KBM-7 (cell line): ENCODE results near the gene ASB15.

Experiments used
- DNase-seq: peaks from one replicate; pipeline ENCODE4 v3.0.0-alpha.2; 2015
- in situ Hi-C: fragments of 300-500 bp; cut with MboI; formaldehyde crosslinking; loops from 2 replicates; pipeline ENCODE4 v1.14.3; 2020; ENCODE audit warnings: low sequenced_read_pairs, low pct_unique_long_range_greater_than_20kb, mixed read lengths

ASB15 gene

DNA sequence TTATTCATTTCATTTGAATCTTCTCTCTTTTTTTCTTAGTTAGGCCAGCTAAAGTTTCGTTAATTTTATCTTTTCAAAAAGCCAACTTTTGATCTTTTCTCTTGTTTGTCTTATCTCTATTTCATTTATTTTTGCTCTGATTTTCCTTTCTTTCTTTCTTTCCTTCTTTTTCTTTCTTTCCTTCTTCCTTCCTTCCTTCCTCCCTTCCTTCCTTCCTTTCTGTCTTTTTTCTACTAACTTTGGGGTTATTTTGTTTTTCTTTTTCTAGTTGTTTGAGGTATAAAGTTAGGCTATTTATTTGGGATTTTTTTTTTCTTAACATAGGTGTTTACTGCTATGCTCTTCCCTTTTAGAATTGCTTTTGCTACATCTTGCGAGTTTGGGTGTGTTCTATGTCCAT lies 13.2 kb upstream of the ASB15 start:
- no peak for DNase-seq

DNA sequence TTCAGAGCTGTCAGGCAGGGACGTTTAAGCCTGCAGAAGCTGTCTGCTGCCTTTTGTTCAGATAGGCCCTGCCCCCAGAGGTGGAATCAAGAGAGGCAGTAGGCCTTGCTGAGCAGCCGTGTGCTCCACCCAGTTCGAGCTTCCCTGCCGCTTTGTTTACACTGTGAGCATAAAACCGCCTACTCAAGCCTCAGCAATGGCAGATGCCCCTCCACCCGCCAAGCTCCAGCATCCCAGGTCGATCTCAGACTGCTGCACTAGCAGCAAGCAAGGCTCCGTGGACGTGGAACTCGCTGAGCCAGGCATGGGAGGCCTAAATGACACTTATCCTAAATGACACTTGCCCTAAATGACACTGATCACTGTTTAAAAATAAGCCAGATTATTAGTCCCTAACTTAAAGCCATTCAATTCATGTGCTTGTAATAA lies 6.8 kb upstream of the ASB15 start:
- no peak for DNase-seq
- in situ Hi-C loops = no loop called here

More for the DNA sequence above, 13.2 kb upstream of the ASB15 start:
- in situ Hi-C loops = no loop called here

DNA sequence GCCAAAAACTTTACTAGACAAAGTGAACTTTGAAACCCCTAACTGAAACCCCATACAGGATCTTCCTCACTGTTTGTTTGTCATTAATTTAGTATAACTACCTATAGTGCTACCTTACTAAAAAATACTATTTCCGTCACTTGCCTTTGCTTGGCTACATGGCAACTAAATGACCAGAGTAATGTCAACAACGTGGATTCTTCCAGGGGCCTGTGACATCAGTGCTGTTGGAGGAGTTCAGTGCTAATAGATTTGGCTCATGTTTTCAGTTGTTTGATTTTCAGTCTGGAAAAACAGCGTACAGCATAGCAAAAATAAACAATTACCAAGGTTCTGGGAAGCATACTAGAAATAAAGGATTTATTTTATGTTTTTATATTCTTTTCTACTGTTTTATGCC lies 3.0 kb upstream of the ASB15 start:
- in situ Hi-C loops = no loop called here
- no peak for DNase-seq

DNA sequence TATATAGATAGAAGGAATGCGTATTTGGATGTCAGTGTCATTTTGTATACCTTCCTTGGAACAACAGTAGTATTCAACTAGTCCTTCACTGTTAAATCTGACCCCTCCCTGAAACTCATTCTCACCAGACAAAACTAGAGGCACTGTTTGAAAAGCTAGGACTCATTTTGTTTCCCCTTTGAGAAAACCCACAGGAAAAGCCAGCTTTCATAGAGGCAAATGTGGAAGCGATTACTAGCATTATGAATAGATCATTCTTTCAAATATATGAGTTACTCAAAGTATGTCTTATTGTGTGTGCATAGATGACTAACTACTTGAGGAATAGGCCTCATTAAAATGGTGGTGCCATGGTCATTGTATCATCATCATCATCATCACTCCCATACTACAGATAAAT lies 1.9 kb upstream of the ASB15 start:
- DNase-seq = no peak

DNA sequence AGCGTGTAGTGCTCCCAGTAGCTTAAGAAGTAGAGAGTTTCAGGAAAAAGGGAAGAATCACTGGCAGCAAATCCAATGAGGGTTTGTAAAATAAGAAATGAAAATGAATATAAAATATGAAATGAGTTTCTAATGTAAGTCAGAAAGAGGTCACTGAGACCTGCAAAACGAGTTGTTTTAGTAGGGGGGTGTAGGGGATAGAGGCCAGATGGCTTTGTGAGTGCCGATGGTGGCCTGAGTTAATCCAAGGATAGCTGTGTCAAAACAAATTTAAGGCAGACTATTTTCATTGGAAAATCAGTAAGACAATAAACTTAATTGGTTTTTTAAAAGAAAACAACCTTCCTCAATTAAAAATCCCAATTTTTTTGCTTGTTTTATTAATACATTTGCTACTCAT lies 745 bp upstream of the ASB15 start:
- in situ Hi-C loops = no loop called here
- DNase-seq = no peak

More for the DNA sequence above, 1.9 kb upstream of the ASB15 start:
- in situ Hi-C loops = no loop called here

DNA sequence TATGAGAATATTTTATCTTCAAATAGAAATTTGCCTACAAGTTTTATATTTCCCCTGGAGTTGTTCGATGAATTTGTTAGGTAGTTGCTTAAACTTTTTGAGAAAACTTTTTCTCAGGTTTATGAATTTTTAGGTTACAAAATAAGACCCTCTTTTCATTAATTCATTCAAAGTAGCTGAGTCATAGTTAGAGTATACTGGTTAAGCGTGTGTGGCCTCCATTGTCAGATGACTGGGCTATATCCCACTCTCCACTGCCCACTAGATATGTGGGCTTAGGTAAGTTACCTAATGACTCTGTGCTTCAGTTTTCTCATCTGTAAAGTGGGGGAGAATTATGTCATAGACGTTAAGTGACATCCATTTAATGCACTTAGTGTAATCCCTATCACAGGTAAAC lies 1.0 kb downstream of the ASB15 start:
- in situ Hi-C loops = no loop called here
- no peak for DNase-seq

DNA sequence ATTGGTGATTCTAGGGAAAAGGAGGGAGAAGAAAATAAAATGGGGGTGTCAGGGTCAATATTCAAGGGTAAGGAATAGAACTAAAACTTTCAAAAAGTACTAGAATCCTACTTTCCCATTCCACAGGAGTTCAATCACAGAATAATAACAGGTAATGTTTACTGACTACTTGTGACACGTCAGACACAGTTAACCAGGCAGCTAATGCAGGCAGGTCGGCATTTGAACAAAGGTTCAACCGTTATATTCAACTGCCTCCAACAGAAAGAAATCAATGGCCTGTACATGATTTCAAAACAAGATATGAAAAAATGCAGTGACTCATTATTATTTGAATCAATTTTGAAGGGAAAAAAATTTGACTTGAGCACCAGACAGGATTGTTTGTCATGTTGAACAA lies 3.1 kb downstream of the ASB15 start:
- no peak for DNase-seq
- in situ Hi-C loops = no loop called here

DNA sequence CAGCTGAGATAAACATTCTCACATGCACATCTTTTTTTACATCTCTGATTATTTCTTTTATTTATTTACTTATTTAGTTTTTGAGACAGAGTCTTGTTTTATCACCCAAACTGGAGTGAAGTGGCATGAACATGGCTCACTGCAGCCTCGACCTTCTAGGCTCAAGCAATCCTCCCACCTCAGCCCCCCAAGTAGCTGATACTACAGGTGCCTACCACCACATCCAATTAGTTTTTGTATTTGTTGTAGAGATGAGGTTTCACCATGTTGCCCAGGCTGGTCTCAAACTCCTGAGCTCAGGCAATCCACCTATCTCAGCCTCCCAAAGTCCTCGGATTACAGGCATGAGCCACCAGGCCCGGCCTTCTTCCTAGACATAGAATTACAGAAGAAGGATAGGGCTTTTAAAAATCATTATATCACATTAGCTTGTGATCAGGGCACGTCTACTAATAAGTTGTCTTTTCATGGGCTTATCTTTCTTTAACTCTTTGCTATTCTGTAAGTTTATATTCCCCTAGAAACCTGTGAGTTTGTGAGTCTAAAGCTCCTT lies 5.9 kb downstream of the ASB15 start:
- DNase-seq = no peak
- in situ Hi-C loops = no loop called here

DNA sequence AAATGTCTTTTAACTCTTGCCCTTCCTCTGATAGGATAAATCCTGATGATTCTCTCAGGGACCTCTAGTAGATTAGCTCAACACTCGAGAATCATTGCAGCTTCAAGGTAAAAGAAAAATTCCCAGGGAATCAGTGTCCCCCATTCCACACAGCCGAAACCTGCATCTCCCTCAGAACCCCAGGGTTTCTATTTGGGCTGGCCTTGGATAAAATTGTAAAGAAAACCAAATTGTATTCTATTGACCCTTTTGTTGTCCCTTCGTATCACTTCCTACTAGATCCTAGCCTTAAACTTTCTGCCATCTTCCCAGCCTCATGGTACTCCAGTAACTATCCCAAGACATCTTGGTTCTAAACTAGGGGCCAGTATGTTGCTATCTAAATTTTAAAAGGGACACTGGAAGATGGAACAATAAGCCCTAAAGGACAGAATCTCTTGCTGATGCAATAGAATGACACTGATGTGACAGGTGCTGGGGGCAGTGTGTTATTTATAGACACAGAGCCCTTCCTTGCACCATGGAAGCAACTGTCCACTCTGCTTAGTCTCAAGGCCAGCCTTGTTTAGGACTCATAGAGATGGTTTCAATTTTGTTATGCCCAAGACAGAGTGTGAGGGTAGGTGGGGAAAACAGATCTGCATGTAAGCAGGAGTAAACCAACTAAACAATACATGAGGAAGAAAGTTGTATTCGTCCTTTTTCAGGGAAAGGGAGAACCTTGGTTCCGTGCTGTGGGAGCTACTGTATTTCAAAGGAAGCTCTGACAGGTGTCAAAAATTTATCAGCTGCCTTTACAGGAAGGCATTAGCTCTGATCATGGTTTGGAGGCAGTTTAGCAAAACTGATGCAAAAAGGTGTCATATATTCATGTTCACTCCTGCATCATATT lies 7.6 kb downstream of the ASB15 start:
- in situ Hi-C loops = no loop called here
- DNase-seq = no peak

DNA sequence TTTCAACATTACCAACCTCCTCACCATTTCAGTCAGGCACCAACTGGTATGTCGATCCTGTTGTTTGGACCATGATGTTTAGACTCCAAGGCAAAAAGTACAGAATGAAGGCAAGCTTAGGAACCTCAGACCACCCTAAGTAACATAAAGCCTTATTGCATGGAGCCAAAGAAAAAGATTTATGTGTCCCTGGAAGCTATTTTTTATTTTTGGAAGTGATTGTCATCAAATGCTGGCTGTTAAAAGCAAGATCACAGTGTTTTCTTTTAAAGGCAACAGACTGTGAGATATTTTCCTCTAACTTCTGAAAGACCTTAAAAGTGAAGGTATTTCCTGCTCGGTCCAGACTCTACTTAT lies 8.2 kb downstream of the ASB15 start:
- in situ Hi-C loops = no loop called here

DNA sequence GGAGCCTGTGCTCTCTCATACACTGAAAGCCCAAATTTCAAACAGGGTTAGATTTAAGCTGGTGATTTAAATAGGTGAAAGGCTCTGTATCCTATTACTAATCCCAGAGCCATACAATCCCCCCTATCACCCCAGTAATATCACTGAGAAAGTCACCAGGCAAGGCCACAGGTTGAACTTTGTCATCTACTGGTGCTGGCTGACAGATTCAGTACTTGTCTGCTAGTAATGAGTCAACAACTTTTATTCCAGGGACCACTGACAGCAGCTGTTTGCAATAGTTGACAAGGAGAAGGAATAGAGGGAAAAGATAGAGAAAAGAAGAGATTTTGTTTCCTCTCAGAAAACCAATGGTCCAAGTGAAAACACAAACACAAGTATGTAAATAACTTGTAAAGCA lies 10.4 kb downstream of the ASB15 start:
- DNase-seq = no peak
- in situ Hi-C loops = no loop called here

More for the DNA sequence above, 8.2 kb downstream of the ASB15 start:
- DNase-seq = no peak

DNA sequence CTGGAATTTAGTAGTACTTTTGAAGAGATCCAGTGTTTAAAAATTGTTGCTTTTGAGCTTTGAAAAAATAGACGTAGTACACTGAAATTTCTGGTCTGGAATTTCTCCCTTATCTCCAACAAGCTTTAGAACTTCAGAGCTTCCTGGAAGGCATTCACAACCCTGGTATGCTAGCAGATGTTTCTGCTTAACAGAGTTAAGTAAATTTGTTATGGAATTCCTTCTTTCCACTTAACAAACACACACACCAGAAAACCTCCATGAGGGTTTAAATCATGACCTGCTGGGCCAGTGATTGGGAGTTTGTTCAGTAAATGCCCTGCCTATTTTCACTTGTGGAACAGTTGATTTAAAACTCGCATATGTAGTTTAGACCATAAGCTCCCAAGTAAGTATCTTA lies 13.7 kb downstream of the ASB15 start:
- no peak for DNase-seq
- in situ Hi-C loops = no loop called here

DNA sequence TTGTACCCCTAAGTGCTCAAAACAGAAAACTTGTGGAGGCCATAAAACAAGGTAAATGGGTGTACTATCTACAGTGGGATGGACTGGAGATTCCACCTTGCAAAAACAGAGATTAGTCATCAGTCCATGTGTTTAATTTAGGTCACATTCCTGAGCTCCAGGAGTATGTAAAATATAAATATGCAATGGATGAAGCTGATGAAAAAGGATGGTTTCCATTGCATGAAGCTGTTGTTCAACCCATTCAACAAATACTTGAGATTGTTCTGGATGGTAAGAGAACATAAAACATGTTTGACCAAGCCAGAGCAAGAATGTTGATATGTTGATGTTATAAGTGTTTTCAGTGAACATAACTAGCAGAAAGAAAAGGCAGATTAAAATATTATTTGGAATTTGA lies 14.6 kb downstream of the ASB15 start:
- no peak for DNase-seq
- in situ Hi-C loops = no loop called here

DNA sequence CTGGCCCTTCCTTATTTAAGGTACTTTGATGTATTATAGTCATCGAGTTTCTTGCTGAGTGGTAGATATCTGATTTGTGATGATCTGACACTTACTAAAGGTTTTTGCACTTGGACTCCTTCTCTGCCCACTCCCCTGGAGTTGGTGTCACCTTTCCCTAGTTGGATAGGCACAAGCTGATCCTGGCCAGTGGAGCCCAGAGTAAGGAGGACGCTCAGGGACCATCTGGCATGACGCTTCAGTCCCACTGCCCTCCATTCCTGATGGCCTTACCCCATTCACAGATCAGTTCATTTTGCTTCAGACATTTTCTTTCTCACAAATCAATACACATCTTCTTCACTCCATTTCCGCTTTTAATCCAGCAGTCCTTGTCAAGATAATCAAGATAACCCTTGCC lies 20.1 kb downstream of the ASB15 start:
- in situ Hi-C loops = no loop called here
- no peak for DNase-seq

DNA sequence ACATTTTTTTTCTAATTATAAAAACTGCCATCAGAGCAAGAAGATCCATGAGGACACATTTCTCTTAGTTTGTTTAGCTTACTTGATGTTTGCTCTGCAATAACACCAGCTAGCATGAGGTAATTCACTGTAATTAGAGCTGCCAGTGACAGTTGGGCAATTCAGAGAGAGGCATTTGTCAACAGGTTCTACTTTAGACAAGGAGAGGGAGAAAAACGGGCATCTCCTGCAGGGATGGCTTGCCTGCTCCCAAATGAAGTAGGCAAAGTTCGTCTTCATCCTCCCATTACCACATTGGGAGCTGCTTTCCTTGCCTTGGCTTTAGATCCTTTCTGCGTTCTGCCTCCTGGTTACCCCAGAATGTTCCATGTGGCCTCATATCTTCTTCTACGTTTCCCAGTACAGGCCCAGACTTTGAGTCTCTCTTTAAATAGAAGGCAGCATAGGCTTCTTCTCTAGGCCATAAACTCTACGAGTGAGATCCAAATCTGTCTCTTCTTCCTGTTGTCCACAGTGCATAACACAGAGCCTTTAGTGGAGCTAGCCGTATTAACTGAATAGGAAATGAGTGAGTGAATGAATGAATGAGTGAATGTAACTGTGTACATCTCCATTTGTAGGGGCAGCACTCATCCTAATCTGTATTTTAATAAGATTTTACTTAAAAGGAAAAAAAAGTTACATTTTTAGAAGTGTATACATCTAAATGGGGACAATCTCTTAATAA lies 21.2 kb downstream of the ASB15 start:
- in situ Hi-C loops = no loop called here
- DNase-seq = no peak

DNA sequence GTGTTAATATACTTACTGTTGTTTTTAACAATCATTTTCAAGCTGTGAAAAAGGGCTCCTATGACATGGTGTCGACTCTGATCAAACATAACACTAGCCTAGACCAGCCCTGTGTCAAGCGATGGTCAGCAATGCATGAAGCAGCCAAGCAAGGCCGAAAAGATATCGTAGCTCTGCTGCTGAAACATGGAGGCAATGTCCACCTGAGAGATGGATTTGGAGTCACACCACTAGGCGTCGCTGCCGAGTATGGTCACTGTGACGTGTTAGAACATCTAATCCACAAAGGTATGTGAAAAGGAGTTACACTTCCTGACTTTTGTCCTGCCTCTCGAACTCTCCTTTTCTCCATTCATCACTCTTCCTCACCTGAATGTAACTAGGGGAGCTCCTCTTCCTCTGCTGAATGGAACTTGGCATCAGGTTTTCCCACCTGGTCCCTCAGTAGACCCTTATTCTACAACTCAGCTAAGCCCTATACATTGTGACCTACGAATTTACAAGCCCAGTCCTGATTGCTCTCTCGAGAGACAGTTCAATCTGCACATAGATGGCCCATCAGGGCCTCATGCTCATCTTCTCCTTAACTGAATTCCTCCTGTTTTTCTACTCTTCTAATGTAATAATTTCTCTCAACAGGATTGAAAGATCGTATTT lies 23.0 kb downstream of the ASB15 start:
- peak; percentile 53 for DNase-seq
- in situ Hi-C loops = no loop called here

DNA sequence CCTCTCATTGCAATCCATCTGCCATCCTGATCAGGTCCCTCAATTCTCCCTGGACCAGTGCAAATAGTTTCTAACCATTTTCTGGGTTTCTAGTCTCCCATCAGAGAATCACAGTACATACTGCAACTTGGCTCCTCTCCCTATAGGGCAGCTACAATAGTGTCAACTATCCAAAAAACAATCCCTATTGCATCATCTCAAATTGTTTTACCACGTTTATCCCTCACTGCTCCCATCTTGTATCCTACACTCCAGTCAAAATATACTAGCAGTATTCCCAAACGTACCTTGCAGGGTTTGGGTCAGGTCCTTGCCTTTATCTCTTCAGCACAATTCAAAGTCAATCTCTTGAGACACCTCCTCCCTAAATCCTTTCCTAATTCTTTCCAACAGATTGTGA lies 23.6 kb downstream of the ASB15 start:
- in situ Hi-C loops = no loop called here
- no peak for DNase-seq

DNA sequence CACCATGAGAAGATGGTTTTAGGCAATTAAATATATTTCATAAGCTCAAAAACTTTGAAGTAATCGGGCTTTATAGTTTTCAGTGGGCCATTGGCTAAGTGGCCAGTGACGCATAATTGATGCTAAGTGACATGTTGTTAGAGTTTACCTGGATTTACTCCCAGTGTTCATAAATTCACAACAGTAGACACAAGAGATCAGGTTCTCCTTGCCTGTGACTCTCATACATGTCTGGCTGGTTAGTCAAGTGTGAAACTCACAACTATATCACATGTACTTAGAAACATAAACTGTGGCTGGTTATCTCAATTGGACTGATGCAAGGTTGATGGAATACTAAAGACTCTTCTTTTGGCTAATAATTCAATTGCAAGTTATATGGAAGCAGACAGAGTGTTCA lies 26.2 kb downstream of the ASB15 start:
- no peak for DNase-seq
- in situ Hi-C loops = no loop called here

DNA sequence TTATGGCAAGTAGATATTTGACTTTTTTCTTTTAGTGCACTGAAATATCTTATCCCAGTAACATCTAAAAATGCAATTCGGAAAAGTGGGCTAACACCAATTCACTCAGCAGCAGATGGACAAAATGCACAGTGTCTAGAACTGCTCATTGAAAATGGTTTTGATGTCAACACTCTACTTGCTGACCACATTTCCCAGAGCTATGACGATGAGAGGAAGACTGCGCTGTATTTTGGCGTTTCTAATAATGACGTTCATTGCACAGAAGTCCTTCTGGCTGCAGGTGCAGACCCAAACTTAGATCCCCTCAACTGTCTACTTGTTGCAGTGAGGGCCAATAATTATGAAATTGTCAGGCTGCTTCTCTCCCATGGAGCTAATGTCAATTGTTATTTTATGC lies 27.2 kb downstream of the ASB15 start:
- in situ Hi-C loops = no loop called here
- no peak for DNase-seq

DNA sequence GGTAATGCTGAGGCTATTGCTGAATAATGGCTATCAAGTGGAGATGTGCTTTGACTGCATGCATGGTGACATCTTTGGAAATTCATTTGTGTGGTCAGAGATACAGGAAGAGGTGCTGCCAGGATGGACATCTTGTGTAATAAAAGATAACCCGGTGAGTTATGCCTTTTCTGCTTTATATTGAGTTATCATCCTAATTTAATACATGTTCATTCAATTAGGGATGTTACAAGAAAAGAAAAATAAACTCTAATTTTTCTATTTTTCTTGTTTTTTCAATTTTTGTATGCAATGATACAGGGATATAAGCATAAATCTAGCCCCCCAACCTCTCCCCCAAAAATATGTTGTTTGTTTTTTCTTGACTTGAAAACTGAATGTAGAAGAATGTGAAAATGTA lies 27.7 kb downstream of the ASB15 start:
- in situ Hi-C loops = no loop called here
- no peak for DNase-seq
